ENCODE measurements around the gene RUSF1. TPM values are rescaled to one million over a fixed set of nuclear protein-coding genes. Genes with fewer than 3 reads are reported as not detected.
A peak's percentile ranks its signal among the peaks of the same experiment; 100 is the strongest.

RUSF1 gene
- total and polyA plus RNA-seq, 8 donors, result 39.9 to 96.7 (median 51.0) TPM

DNA sequence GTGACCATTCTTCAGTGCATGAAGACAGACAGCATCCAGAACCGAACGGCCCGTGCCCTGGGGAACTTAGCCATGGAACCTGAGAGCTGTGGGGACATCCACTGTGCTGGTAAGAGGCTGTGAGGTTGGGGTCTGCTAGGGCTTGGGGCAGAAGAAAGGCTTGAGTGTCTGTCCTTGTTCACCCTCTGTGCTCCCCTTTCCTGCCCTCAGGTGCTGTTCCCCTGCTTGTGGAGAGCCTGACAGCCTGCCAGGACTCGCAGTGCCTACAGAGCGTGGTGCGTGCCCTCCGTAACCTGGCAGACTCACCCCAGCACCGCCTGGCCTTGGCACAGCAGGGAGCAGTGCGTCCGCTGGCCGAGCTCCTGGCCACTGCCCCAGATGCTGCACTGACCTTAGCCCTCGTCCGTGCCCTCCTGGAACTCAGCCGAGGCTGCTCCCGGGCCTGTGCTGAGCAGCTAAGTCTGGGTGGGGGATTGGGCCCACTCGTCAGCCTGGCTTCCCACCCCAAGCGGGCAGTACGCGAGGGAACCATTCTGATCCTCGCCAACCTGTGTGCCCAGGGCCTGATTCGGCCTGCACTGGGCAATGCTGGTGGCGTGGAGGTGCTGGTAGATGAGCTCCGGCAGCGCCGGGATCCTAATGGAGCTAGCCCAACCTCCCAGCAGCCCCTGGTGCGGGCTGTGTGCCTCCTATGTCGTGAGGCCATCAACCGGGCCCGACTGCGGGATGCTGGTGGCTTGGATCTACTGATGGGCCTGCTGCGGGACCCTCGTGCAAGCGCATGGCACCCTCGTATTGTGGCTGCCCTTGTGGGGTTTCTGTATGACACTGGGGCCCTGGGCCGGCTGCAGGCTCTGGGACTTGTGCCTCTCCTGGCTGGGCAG, 46.0 kb downstream of the RUSF1 start:
- TF ChIP-seq, protein P1, sequence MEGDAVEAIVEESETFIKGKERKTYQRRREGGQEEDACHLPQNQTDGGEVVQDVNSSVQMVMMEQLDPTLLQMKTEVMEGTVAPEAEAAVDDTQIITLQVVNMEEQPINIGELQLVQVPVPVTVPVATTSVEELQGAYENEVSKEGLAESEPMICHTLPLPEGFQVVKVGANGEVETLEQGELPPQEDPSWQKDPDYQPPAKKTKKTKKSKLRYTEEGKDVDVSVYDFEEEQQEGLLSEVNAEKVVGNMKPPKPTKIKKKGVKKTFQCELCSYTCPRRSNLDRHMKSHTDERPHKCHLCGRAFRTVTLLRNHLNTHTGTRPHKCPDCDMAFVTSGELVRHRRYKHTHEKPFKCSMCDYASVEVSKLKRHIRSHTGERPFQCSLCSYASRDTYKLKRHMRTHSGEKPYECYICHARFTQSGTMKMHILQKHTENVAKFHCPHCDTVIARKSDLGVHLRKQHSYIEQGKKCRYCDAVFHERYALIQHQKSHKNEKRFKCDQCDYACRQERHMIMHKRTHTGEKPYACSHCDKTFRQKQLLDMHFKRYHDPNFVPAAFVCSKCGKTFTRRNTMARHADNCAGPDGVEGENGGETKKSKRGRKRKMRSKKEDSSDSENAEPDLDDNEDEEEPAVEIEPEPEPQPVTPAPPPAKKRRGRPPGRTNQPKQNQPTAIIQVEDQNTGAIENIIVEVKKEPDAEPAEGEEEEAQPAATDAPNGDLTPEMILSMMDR (IDR thresholded peaks at IDR 0.05), result no peak
- ATAC-seq, result no peak
- Histone ChIP-seq H3K27ac (no peak overlapping the region), H3K4me3 (no peak overlapping the region), H3K4me1 (peaks cover 6 to 15% (median 15%) of the 10 kb centered on the region in 3 donors), H3K27me3 (no peaks in the 10 kb centered on the region), H3K36me3 (peaks cover 0 to 9% (median 0%) of the 10 kb centered on the region in 3 donors), H3K9me3 (no peaks in the 10 kb centered on the region)
- WGBS, 2 donors, result 86 to 92% methylated on average over 33 to 35 of the region's 35 CpGs
- intact Hi-C loops (cut with DNase I), result no loop called here
- peak in 1 of 6 donors; percentile 76 for DNase-seq
- FAIRE-seq, result no peak

DNA sequence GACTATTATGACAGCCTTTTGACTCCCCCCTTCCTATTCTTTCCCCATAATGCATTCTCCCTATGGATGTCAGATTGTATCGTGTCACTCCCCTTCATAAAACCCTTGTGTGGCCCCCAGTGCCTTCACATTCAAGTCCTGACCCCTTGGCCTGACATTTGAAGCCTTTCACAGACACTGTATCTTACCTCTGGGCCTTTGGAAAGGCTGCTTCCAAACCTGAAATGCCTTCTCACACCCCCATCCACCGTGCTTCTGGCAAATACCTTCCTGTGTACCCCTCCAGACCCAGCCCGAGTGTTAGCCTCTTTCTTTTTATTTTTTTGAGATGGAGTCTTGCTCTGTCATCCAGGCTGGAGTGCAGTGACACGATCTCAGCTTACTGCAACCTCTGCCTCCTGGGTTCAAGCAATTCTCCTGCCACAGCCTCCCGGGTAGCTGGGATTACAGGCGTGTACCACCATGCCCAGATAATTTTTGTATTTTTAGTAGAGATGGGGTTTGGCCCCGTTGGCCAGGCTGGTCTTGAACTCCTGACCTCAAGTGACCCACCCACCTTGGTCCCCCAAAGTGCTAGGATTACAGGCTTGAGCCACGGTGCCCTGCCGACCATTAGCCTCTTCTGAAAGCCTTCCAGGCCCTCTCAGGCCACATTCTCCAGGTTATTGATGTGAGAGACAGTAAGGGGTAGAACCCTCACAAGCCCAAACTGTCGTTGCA, 46.8 kb downstream of the RUSF1 start:
- 76 to 86% methylated on average over 10 of the region's 10 CpGs for WGBS, 2 donors
- peak in 1 of 6 donors; percentile 5 for DNase-seq

DNA sequence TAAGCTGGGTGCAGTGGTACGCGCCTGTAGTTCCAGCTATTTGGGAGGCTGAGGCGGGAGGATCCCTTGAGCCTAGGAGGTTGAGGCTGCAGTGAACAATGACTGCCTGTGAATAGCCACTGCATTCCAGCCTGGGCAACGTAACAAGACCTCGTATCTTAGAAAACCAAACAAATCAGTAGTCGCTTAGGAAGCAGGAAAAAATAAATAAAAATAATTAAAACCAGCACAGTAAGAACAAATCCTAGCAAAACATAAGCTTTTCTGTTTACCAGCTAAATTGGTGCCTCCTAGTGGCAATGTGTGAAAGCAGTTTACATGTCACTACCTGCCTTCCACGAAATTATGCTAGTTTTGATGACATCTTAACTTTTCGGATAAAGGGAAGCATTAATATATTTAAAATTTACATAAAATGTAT, 47.6 kb downstream of the RUSF1 start:
- H3K27ac ChIP-seq, result peak overlapping the region in 2 of 4 donors; percentile 100
- WGBS, 2 donors, result 33 to 44% methylated on average over 8 of the region's 8 CpGs
- FAIRE-seq (peak; percentile 9), ATAC-seq (no peak), DNase-seq (peak in 1 of 6 donors; percentile 21)
- TF ChIP-seq, protein P1 (IDR thresholded peaks at IDR 0.05), result peak; percentile 21 to 50 (median 34)
- H3K27me3 ChIP-seq, result no peaks in the 10 kb centered on the region
- no peaks in the 10 kb centered on the region for H3K9me3 ChIP-seq
- intact Hi-C loops (cut with DNase I), result no loop called here
- H3K36me3 ChIP-seq, result peaks cover 0 to 9% (median 0%) of the 10 kb centered on the region in 3 donors
- H3K4me3 ChIP-seq, result peak overlapping the region in 3 of 4 donors; percentile 20 to 75 (median 75)
- H3K4me1 ChIP-seq, result peaks cover 12 to 29% (median 22%) of the 10 kb centered on the region in 3 donors

More for the DNA sequence above, 46.8 kb downstream of the RUSF1 start:
- peaks cover 0 to 9% (median 0%) of the 10 kb centered on the region in 3 donors for H3K36me3 ChIP-seq
- no peaks in the 10 kb centered on the region for H3K9me3 ChIP-seq
- no peak overlapping the region for H3K4me3 ChIP-seq
- ATAC-seq (no peak), FAIRE-seq (no peak)
- peaks cover 11 to 23% (median 22%) of the 10 kb centered on the region in 3 donors for H3K4me1 ChIP-seq
- no peaks in the 10 kb centered on the region for H3K27me3 ChIP-seq
- intact Hi-C loops (cut with DNase I), result no loop called here
- H3K27ac ChIP-seq, result no peak overlapping the region
- TF ChIP-seq, protein P1 (IDR thresholded peaks at IDR 0.05), result no peak

DNA sequence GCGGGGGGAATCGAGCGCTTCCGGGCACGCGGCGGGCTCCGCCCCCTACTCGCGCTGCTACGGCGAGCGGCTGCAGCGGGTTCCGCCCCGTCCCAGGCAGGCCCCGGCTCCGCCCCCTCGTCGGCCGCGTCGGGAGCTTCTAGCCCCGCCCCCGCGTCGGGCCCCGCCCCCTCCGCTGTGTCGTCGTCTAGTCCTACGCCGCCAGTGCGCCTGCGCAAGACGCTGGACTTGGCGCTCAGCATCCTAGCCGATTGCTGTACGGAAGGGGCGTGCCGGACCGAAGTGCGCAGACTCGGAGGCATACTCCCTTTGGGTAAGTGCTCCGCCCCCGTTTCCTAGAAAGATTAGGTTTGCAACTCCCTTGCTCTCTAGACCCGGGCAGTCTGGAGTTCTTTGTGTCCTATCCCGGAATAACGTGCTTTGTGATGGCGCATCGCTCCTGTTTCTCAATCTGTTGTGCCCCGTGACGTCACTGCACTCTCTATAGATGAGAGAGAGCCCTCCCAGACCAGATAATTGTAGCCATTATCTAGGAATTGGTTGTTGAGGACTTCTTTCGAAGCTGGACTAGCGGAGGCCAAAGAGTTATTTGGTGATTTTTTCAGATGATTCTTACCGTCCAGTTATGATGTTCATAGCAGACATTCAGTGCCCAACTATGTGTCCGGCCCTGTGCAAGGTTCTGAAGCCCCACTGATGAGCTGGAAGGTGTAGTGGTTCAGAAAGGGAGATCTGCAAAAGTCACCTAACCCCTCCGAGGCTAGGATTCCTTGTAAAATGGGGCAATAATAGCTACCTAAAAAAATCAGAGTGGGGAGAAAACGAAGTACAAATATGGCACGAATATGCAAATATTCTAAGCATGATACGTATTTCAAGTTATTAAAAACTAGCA, 48.3 kb downstream of the RUSF1 start:
- no peaks in the 10 kb centered on the region for H3K27me3 ChIP-seq
- FAIRE-seq (no peak), ATAC-seq (peak; percentile 83 to 90 (median 85)), DNase-seq (peak; percentile 100)
- H3K36me3 ChIP-seq, result peaks cover 0 to 9% (median 0%) of the 10 kb centered on the region in 3 donors
- H3K27ac ChIP-seq, result peak overlapping the region; percentile 100
- TF ChIP-seq, protein P1 (IDR thresholded peaks at IDR 0.05), result no peak
- H3K4me1 ChIP-seq, result peaks cover 14 to 34% (median 22%) of the 10 kb centered on the region in 3 donors
- no peaks in the 10 kb centered on the region for H3K9me3 ChIP-seq
- peak overlapping the region; percentile 75 to 77 (median 75) for H3K4me3 ChIP-seq
- WGBS, 2 donors, result 1 to 2% methylated on average over 53 to 61 of the region's 61 CpGs
- intact Hi-C loops (cut with DNase I), result no loop called here

Data from pancreas (tissue), 10 donors.